Renal pelvis (tissue), 4 donors: ENCODE data around the gene FNIP1. TPM values are rescaled to one million over a fixed set of nuclear protein-coding genes. Genes with fewer than 3 reads are reported as not detected.
"Not testable (repeated sequence)": the region's sequence is repeated elsewhere in the genome, so short reads cannot be mapped to it uniquely, and the experiment has no call there.

Source experiments
- DNase-seq: peaks from one replicate; pipeline ENCODE4 v3.0.0-alpha.2; 2013
- polyA plus RNA-seq, 3 donors: library from polyadenylated mRNA; unstranded; fragments of 120-200 nt; gene quantifications; one replicate each; pipeline ENCODE4 v1.2.1, GENCODE V29; 2013; ENCODE audit not compliant: insufficient read length in 3 of 3

FNIP1 gene
- polyA plus RNA-seq, 3 donors: 12.8 to 19.0 (median 16.8) TPM

DNA sequence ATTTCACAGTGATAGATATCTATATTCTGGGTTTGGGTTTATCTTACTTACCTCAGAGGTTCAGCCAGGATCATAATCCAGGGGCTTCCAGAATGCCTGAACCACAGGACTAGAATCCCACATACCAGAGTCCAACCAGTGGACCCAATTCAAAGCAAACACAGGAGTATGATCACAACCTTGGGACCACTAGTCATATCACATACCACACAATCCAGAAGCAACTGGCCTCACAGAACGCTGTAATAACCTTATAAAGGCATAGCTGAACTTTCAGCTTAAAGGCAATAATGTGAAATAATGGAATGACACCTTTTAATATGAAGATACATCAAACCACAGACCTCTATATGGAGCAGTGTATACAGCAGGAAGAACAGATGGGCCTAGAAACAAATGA is 187.0 kb downstream of the FNIP1 start:
- no peak for DNase-seq

DNA sequence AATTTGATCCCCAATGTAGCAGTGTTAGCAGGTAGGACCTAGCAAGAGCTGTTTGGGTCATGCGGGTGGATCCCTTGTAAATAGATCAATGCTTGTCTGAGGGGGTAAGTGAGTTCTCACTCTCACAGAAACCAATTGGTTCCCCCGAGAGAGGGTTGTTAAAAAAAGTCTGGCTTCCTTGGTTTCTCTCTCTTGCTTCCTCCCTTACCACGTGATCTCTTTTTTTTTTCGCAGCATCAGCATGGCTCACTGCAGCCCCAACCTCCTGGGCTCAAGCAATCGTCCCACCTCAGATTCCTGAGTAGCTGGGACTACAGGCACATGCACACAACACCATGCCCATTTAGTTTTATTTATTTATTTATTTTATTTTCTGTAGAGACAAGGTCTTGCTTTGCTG is 188.2 kb downstream of the FNIP1 start:
- no peak for DNase-seq

DNA sequence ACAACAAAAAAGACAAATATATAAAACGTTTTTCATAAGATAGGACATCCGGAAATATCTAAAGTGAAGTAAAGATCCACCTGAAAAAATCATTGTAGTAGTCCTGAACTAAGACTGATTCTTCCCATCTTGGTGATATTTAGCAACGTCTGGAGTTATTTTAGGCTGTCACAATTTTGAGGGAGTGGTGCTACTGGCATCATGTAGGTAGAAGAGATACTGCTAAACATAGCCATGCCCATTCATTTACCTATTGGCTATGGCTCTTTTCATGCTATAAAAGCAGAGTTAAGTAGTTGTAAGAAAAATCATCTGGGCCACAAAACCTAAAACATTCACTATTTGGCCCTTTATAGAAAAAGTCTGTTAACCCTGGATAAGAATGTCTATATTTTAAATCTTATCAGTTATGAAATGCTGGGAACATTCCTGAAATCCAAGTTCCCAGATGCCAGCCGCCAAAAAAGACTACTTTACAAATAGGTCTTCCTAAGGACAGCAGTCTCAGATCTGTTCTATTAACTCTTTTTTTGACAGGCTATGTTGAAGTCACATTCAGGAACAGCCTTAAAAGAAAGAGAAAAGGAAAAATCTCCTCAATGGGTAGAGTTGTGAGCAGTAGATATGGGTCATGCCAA is 188.8 kb downstream of the FNIP1 start:
- no peak for DNase-seq

DNA sequence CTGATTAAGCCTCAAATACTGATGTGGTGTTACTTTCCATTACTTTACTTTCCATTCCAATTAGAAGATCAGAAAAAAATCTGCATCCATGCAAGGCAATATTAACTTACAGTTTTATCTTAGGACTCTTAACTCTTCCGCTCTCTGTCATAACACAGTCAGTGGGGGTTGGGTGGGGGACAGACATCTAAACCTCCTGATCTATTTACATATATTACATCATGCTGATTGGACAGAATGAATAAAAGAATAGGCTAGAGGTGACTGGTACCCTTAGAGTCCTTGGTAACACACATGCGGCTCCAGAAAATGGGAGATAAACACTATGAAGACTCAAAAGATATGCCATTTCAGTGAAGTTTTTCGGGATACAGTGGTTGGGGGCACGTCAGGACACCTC is 189.4 kb downstream of the FNIP1 start:
- no peak for DNase-seq

DNA sequence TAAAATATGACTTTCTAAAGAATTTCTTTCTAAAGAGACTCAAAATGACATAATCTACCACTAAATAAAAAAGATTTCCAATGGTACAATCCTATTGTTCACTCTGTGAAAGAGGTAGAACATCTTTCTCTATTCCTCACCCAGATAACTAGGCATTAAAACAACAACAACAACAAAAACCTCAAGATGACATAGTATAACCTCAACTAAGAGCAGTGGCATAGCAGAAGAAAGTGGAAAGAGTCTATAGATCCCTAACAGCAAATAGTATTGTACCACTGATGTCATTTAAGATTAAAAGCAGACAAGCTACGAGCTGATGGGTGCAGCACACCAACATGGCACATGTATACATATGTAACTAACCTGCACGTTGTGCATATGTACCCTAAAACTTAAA is 191.7 kb downstream of the FNIP1 start:
- no peak for DNase-seq

DNA sequence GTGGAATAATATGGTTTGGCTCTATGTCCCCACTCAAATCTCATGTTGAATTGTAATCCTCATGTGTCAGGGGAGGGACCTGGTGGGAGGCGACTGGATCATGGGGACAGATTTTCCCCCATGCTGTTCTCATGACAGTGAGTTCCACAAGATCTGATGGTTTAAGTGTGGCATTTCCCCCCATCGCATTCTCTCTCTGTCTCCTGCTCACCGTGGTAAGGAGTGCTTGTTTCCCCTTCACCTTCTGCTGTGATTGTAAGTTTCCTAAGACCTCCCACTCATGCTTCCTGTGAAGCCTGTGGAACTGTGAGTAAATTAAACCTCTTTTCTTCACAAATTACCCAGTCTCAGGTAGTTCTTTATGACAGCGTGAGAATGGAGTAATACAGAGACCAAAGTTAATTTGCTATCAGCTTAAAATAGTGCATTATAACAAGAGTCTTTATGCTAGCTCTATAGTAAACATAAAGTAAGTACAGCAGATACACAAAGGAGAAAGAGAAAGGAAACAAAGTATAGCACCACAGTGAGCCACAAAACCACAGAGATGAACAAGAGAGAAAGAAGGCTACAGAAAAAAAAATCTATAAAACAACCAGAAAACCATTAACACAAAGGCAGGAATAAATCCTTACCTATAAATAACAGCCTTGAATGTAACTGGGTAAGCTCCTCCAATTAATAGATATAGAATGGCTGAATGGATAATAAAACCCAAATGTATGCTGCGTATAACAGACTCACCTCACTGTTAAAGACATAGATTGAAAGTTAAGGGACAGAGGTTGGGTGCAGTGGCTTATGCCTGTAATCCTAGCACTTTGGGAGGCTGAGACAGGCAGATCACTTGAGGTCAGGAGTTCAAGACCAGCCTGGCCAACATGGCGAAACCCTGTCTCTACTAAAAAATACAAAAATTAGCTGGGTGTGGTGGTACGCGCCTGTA is 201.5 kb downstream of the FNIP1 start:
- no peak for DNase-seq

DNA sequence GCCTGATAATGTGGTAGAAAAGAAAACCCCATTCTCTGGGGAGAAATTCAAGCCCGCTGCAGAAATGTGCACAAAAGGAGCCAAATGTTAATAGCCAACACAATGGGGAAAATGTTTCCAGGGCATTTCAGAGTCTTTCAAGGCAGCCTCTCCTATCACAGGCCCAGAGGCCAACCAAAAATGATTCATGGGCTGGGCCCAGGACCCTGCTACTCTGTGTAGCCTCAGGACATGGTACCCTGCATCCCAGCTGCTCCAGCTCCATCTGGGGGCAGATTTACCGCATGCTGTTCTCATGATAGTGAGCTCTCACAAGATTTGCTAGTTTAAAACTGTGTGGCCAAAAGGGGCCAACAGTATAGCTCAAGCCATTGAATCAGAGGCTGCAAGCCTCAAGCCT is 202.9 kb downstream of the FNIP1 start:
- DNase-seq: no peak

DNA sequence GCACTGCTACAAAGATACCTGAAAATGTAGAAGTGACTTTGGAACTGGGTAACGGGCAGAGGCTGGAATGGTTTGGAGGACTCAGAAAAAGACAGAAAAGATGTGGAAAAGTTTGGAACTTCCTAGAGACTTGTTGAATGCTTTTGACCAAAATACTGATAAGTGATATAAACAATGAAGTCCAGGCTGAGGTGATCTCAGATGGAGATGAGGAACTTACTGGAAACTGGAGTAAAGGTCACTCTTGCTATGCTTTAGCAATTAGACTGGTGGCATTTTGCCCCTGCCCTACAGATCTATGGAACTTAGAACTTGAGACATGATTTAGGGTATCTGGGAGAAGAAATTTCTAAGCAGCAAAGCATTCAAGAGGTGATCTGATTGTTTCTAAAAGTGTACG is 203.4 kb downstream of the FNIP1 start:
- DNase-seq: not testable (repeated sequence)

Other genes starting within 250 kb of the FNIP1 start
- gene RAPGEF6, start 161.8 kb downstream of the FNIP1 start, polyA plus RNA-seq: 10 to 100 TPM; 12.6 to 16.7 (median 16.7) TPM
- not detected for gene MEIKIN, start 148.6 kb upstream of the FNIP1 start, polyA plus RNA-seq
- 1 to 10 TPM; 1.4 to 2.4 (median 1.8) TPM for gene ACSL6, start 214.6 kb upstream of the FNIP1 start, polyA plus RNA-seq